Gastrocnemius medialis (tissue), 4 donors: ENCODE results near the gene PLD5. TPM values are rescaled to one million over a fixed set of nuclear protein-coding genes. Genes with fewer than 3 reads are reported as not detected.
"Not testable (repeated sequence)": the region's sequence is repeated elsewhere in the genome, so short reads cannot be mapped to it uniquely, and the experiment has no call there.

Experiments
- ATAC-seq, 2 donors: fragments of 150-250 bp; one replicate each; pipeline ENCODE4 v1.9.1; 2016
- DNase-seq, 2 donors: peaks; one replicate each; pipeline ENCODE4 v3.0.0-alpha.2; 2019
- H3K27ac ChIP-seq, 4 donors: fragments of 200-600 bp; sonication (generic); 1 replicate in 1 of 4; 2 replicates in 3 of 4; pipeline ENCODE4 v1.5.1; 2016 to 2018; ENCODE audit warnings: mild to moderate bottlenecking in 2 of 4, moderate library complexity in 1 of 4
- H3K27me3 ChIP-seq, 3 donors: fragments of 200-600 bp; sonication (generic) in 2 of 3; 1 replicate in 1 of 3; 2 replicates in 2 of 3; pipeline versions ENCODE4 v1.5.1 to v1.6.0; 2016 to 2019; ENCODE audit warnings: mild to moderate bottlenecking in 1 of 3, moderate library complexity in 1 of 3
- H3K36me3 ChIP-seq, 2 donors: fragments of 200-600 bp; sonication (generic) in 1 of 2; one replicate each; pipeline ENCODE4 v1.5.1; 2017 to 2018
- H3K4me1 ChIP-seq, 2 donors: fragments of 200-600 bp; sonication (generic) in 1 of 2; one replicate each; pipeline ENCODE4 v1.5.1; 2016 to 2017; ENCODE audit warnings: mild to moderate bottlenecking in 2 of 2
- H3K4me3 ChIP-seq, 4 donors: fragments of 200-600 bp; sonication (generic) in 3 of 4; 1 replicate in 1 of 4; 2 replicates in 3 of 4; pipeline ENCODE4 v1.5.1; 2016 to 2019; ENCODE audit warnings: mild to moderate bottlenecking in 2 of 4
- H3K9me3 ChIP-seq, 3 donors: fragments of 200-600 bp; sonication (generic) in 2 of 3; 1 replicate in 1 of 3; 2 replicates in 2 of 3; pipeline ENCODE4 v1.5.1; 2016 to 2019
- POLR2A ChIP-seq, 2 donors: fragments of 450-650 bp; IDR thresholded peaks; one replicate each; pipeline ENCODE4 v1.6.1; 2017; ENCODE audit warnings: antibody characterized with exemption in 2 of 2, mild to moderate bottlenecking in 2 of 2, moderate library complexity in 2 of 2
- in situ Hi-C, 4 donors: fragments of 200-750 bp; cut with MboI; loops; one replicate each; pipeline versions ENCODE4 v1.15.0 to v1.8.0; 2017; ENCODE audit warnings: low sequenced_read_pairs in 4 of 4
- intact Hi-C: fragments of 100-400 bp; cut with DNase I; formaldehyde crosslinking; loops from one replicate; pipeline ENCODE4 v1.15.1; 2023; ENCODE audit warnings: low total_unique reads
- total RNA-seq, 4 donors: library from RNA; depleted of rRNA; stranded (reverse); fragments of >200 nt; gene quantifications; one replicate each; pipeline versions ENCODE4 v1.1.0 to v1.2.3, GENCODE V29; 2016
- TF ChIP-seq, protein P1 (sequence below), 5 experiments: fragments of 450-650 bp in 3 of 5; fragments of 200-600 bp in 2 of 5; sonication (generic) in 2 of 5; IDR thresholded peaks in 4 of 5; conservative IDR thresholded peaks in 1 of 5; 1 replicate in 4 of 5; 2 replicates in 1 of 5; pipeline ENCODE4 v1.5.1; 2016 to 2019; ENCODE audit warnings: antibody characterized with exemption in 5 of 5, mild to moderate bottlenecking in 3 of 5, moderate library complexity in 3 of 5

PLD5 gene
- total RNA-seq, 4 donors from 2014 or later = 0.04 TPM; not detected in 3

DNA sequence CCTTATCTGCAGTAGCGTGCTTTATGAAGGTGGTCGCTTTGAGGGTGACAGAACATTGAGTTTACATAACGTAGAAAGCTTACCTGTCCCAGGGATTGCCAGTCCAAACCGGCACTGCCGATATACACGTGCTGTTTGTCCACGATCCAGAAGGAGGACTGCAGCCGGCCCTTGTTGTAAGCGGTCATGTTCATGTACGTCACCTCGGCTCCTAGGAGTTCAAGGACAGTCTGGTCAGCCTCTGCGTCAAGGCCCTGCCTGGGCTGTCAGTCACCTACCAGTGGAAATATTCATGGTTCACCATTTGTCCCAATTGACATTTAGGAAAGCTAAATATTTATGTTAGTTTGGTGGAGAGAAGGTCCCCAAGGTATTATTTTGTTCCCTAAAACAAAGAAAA is 304.6 kb downstream of the PLD5 start:
- intact Hi-C loops (no loop called here), in situ Hi-C loops (no loop called here)
- Histone ChIP-seq H3K27ac (no peak overlapping the region), H3K4me3 (no peak overlapping the region), H3K27me3 (no peaks in the 10 kb centered on the region), H3K4me1 (no peaks in the 10 kb centered on the region), H3K9me3 (no peaks in the 10 kb centered on the region), H3K36me3 (no peaks in the 10 kb centered on the region)
- no peak for DNase-seq
- no peak for ATAC-seq
- TF ChIP-seq, protein P1, sequence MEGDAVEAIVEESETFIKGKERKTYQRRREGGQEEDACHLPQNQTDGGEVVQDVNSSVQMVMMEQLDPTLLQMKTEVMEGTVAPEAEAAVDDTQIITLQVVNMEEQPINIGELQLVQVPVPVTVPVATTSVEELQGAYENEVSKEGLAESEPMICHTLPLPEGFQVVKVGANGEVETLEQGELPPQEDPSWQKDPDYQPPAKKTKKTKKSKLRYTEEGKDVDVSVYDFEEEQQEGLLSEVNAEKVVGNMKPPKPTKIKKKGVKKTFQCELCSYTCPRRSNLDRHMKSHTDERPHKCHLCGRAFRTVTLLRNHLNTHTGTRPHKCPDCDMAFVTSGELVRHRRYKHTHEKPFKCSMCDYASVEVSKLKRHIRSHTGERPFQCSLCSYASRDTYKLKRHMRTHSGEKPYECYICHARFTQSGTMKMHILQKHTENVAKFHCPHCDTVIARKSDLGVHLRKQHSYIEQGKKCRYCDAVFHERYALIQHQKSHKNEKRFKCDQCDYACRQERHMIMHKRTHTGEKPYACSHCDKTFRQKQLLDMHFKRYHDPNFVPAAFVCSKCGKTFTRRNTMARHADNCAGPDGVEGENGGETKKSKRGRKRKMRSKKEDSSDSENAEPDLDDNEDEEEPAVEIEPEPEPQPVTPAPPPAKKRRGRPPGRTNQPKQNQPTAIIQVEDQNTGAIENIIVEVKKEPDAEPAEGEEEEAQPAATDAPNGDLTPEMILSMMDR (IDR thresholded peaks at IDR 0.05 in 4 of 5, conservative IDR thresholded peaks at IDR 0.05 in 1 of 5) = no peak
- no peak for TF ChIP-seq POLR2A (IDR thresholded peaks at IDR 0.05)

DNA sequence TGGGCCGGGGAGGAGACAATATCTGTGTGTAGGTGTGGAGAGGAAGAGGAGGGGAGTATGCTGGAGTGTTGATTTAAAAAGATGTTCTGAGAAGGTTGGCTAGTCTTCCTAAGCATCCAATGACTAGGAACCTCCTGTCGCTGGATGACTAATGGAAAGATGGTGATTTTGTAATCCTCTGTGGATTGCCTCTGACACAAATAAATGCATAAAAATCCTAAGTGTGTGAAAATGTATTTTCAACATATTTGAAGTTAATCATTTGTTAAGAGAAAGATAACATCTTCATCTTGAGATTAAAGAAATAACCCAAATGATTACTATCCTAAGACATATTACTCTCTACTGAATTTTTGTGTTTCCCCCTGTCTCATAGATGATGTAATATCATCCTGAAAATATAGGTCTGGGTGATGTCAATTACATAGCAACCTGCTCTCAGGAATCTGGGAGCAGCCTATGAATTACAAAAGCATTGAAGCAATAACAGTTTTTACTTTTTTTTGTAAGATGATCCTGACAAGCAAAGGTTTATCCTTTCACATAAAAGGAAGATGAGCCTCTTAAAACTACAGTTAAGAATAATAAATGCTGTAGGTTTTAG is 305.1 kb downstream of the PLD5 start:
- TF ChIP-seq POLR2A (IDR thresholded peaks at IDR 0.05) = no peak
- TF ChIP-seq, protein P1 (IDR thresholded peaks at IDR 0.05 in 4 of 5, conservative IDR thresholded peaks at IDR 0.05 in 1 of 5) = no peak
- Histone ChIP-seq H3K4me1 (no peaks in the 10 kb centered on the region), H3K4me3 (no peak overlapping the region), H3K27me3 (no peaks in the 10 kb centered on the region), H3K27ac (no peak overlapping the region), H3K36me3 (no peaks in the 10 kb centered on the region), H3K9me3 (no peaks in the 10 kb centered on the region)
- DNase-seq = no peak
- intact Hi-C loops = no loop called here
- in situ Hi-C loops = no loop called here
- no peak for ATAC-seq

DNA sequence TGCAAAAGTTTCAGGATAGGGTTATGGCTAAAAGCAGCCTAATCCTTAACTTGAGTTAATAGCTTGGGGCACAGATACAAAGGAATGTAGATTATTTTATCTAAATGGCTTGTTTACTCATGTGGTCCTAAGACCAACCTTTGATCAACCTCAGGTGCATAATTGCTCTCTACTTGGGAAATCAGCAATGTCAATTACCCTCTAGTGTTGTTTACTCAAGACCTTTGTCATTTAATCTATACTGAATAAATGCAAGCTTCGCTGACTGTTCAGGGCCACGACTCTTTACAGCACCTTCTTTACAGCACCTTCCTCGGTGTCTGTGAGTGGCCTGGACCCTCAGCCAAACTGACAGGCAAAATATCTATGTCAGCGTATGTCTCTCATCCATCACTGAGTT is 308.1 kb downstream of the PLD5 start:
- TF ChIP-seq, protein P1 (IDR thresholded peaks at IDR 0.05 in 4 of 5, conservative IDR thresholded peaks at IDR 0.05 in 1 of 5) = no peak
- TF ChIP-seq POLR2A (IDR thresholded peaks at IDR 0.05) = no peak
- DNase-seq = no peak
- in situ Hi-C loops (no loop called here), intact Hi-C loops (no loop called here)
- H3K4me3 ChIP-seq = no peak overlapping the region
- no peaks in the 10 kb centered on the region for H3K27me3 ChIP-seq
- no peak overlapping the region for H3K27ac ChIP-seq
- no peaks in the 10 kb centered on the region for H3K36me3 ChIP-seq
- ATAC-seq = no peak
- H3K4me1 ChIP-seq = no peaks in the 10 kb centered on the region
- no peaks in the 10 kb centered on the region for H3K9me3 ChIP-seq

DNA sequence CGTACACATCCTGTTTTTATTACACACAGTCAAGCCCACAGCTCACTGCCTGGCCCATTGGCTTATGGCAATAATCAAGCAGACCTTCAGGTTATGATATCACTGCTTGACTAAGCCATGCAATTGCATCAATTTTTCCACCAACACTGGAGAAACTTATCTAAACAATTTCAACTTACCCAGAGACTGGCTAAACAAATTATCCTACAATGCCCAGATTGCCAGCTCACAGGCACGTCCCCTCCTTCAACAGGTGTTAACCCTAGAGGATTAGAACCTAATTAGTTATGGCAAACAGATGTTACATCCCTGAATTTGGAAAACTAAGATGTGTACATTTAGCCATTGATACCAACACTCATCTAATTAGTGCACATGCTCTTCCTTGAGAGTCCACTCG is 310.0 kb downstream of the PLD5 start:
- DNase-seq, H3K27me3 ChIP-seq, intact Hi-C loops, H3K36me3 ChIP-seq, in situ Hi-C loops, H3K9me3 ChIP-seq, H3K4me3 ChIP-seq, H3K27ac ChIP-seq, H3K4me1 ChIP-seq, ATAC-seq: not testable (repeated sequence)

DNA sequence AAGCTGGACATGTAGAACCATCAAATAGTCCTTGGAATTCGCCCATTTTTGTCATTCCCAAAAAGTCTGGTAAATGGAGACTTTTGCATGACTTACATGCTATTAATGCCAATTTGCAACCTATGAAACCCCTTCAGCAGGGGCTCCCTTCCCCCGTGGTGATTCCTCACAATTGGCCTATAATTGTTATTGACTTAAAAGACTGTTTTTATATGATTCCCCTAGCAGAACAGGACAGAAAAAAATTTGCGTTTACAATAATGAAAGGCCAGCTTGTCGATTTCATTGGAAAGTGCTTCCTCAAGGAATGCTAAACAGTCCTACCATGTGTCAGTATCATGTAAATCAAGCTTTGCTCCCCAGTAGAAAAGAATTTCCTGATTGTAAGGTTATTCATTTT is 311.5 kb downstream of the PLD5 start:
- DNase-seq, H3K27me3 ChIP-seq, ATAC-seq, in situ Hi-C loops, H3K4me1 ChIP-seq, H3K4me3 ChIP-seq, H3K36me3 ChIP-seq, intact Hi-C loops, H3K27ac ChIP-seq, H3K9me3 ChIP-seq: not testable (repeated sequence)

DNA sequence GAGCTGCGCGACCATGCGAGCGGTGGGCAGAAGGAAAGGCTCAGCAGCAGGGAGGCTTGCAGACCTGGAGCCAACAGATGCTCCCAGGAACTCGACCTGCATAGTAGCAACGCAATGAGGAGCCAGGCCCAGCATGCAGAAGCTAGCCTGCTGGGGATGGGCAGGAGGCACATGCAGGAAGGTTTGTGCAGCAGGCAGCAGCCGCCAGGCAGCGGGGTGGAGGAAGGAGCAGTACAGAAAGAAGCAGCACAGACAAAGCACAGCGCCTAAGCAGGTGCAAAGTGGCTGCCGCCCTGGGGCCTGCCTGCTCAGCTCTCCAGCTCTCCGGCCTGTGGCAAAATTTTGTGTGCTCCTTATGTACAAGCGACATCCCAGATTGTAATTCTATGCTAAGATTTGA is 312.1 kb downstream of the PLD5 start:
- Histone ChIP-seq H3K27me3 (no peaks in the 10 kb centered on the region), H3K4me1 (no peaks in the 10 kb centered on the region), H3K36me3 (no peaks in the 10 kb centered on the region), H3K4me3 (no peak overlapping the region), H3K27ac (no peak overlapping the region), H3K9me3 (no peaks in the 10 kb centered on the region)
- no peak for TF ChIP-seq POLR2A (IDR thresholded peaks at IDR 0.05)
- TF ChIP-seq, protein P1 (IDR thresholded peaks at IDR 0.05 in 4 of 5, conservative IDR thresholded peaks at IDR 0.05 in 1 of 5) = no peak
- intact Hi-C loops = no loop called here
- DNase-seq (no peak), ATAC-seq (no peak)
- in situ Hi-C loops = no loop called here
